ENCODE results near the gene CDSN.

- no peak for TF ChIP-seq CTCF (conservative IDR thresholded peaks at IDR 0.05 in 1 of 2, IDR thresholded peaks at IDR 0.05 in 1 of 2; ENCODE audit: low read depth in 1 of 2, low read length in 2 of 2)
- TF ChIP-seq EZH2 (IDR thresholded peaks at IDR 0.05; ENCODE audit: low read length, missing control alignments) = no peak
These were observed 28.6 kb downstream of the CDSN start for GRCh38 chr6:31091680-31092079.
